ENCODE measurements around the gene CEP85. TPM values are rescaled to one million over a fixed set of nuclear protein-coding genes. Genes with fewer than 3 reads are reported as not detected.

The CEP85 gene
- total and polyA plus RNA-seq, 9 of the 15 experiments (the other 6 are each of a cell fraction or from before 2014, with no cell fraction given) = 42.1 to 140 (median 92.6) TPM

Other genes starting within 250 kb of the CEP85 start
Only the 7 nearest of the 19 such genes appear.
- not detected in 2 replicates for gene C1orf232, start 65.2 kb upstream of the CEP85 start, total RNA-seq (2014; rRNA removed)
- not detected in 2 replicates for gene C1orf232, start 65.2 kb upstream of the CEP85 start, total RNA-seq (2014; rRNA removed; fragmentation: Illumina TruSeq; extraction: Trizol)
- not detected in 2 replicates for gene C1orf232, start 65.2 kb upstream of the CEP85 start, total RNA-seq (2015; rRNA removed; fragmentation: Illumina TruSeq; extraction: Trizol)
- not detected in 2 replicates for gene C1orf232, start 65.2 kb upstream of the CEP85 start, total RNA-seq (2021)
- not detected in 2 replicates for gene C1orf232, start 65.2 kb upstream of the CEP85 start, polyA plus RNA-seq (2011; rRNA removed)
- gene C1orf232, start 65.2 kb upstream of the CEP85 start, polyA plus RNA-seq (2014; fragmentation: Illumina TruSeq; extraction: Trizol) = not detected in 2 replicates
- gene C1orf232, start 65.2 kb upstream of the CEP85 start, polyA plus RNA-seq (2014; fragmentation: Nextera tagmentation; extraction: Ambion mirVana) = not detected
- not detected in 2 replicates for gene C1orf232, start 65.2 kb upstream of the CEP85 start, polyA plus RNA-seq (2014; rRNA removed)
- gene ZNF593, start 64.3 kb upstream of the CEP85 start, total RNA-seq (2014; rRNA removed) = 233 and 259 TPM in 2 replicates
- gene ZNF593, start 64.3 kb upstream of the CEP85 start, total RNA-seq (2014; rRNA removed; fragmentation: Illumina TruSeq; extraction: Trizol) = 16.2 and 32.2 TPM in 2 replicates
- gene ZNF593, start 64.3 kb upstream of the CEP85 start, total RNA-seq (2015; rRNA removed; fragmentation: Illumina TruSeq; extraction: Trizol) = 66.3 and 76.7 TPM in 2 replicates
- 125 and 144 TPM in 2 replicates for gene ZNF593, start 64.3 kb upstream of the CEP85 start, total RNA-seq (2021)
- gene ZNF593, start 64.3 kb upstream of the CEP85 start, polyA plus RNA-seq (2011; rRNA removed) = 48.2 and 51.6 TPM in 2 replicates
- 37.2 and 58.8 TPM in 2 replicates for gene ZNF593, start 64.3 kb upstream of the CEP85 start, polyA plus RNA-seq (2014; fragmentation: Illumina TruSeq; extraction: Trizol)
- 10 to 100 TPM in 1 of 2 experiments, 1 to 10 TPM in 1; 9.8 to 27.1 TPM for gene ZNF593, start 64.3 kb upstream of the CEP85 start, polyA plus RNA-seq (2014; fragmentation: Nextera tagmentation; extraction: Ambion mirVana)
- gene ZNF593, start 64.3 kb upstream of the CEP85 start, polyA plus RNA-seq (2014; rRNA removed) = 313 and 334 TPM in 2 replicates
- gene ZNF593OS, start 62.4 kb upstream of the CEP85 start, total RNA-seq (2014; rRNA removed) = not detected in 2 replicates
- gene ZNF593OS, start 62.4 kb upstream of the CEP85 start, total RNA-seq (2014; rRNA removed; fragmentation: Illumina TruSeq; extraction: Trizol) = not detected in 2 replicates
- not detected in 2 replicates for gene ZNF593OS, start 62.4 kb upstream of the CEP85 start, total RNA-seq (2015; rRNA removed; fragmentation: Illumina TruSeq; extraction: Trizol)
- not detected in 2 replicates for gene ZNF593OS, start 62.4 kb upstream of the CEP85 start, total RNA-seq (2021)
- gene ZNF593OS, start 62.4 kb upstream of the CEP85 start, polyA plus RNA-seq (2011; rRNA removed) = not detected in 2 replicates
- not detected in 2 replicates for gene ZNF593OS, start 62.4 kb upstream of the CEP85 start, polyA plus RNA-seq (2014; fragmentation: Illumina TruSeq; extraction: Trizol)
- gene ZNF593OS, start 62.4 kb upstream of the CEP85 start, polyA plus RNA-seq (2014; fragmentation: Nextera tagmentation; extraction: Ambion mirVana) = under 1 TPM; 0.24 to 0.27 TPM
- not detected in 2 replicates for gene ZNF593OS, start 62.4 kb upstream of the CEP85 start, polyA plus RNA-seq (2014; rRNA removed)
- 1.1 and 2.4 TPM in 2 replicates for gene CNKSR1, start 56.7 kb upstream of the CEP85 start, total RNA-seq (2014; rRNA removed)
- 0.73 and 0.80 TPM in 2 replicates for gene CNKSR1, start 56.7 kb upstream of the CEP85 start, total RNA-seq (2014; rRNA removed; fragmentation: Illumina TruSeq; extraction: Trizol)
- gene CNKSR1, start 56.7 kb upstream of the CEP85 start, total RNA-seq (2015; rRNA removed; fragmentation: Illumina TruSeq; extraction: Trizol) = 1.8 and 2.4 TPM in 2 replicates
- 1.6 and 2.0 TPM in 2 replicates for gene CNKSR1, start 56.7 kb upstream of the CEP85 start, total RNA-seq (2021)
- 0.91 and 0.93 TPM in 2 replicates for gene CNKSR1, start 56.7 kb upstream of the CEP85 start, polyA plus RNA-seq (2011; rRNA removed)
- gene CNKSR1, start 56.7 kb upstream of the CEP85 start, polyA plus RNA-seq (2014; fragmentation: Illumina TruSeq; extraction: Trizol) = 2.0 and 2.2 TPM in 2 replicates
- gene CNKSR1, start 56.7 kb upstream of the CEP85 start, polyA plus RNA-seq (2014; fragmentation: Nextera tagmentation; extraction: Ambion mirVana) = under 1 TPM; 0.03 to 0.10 TPM
- gene CNKSR1, start 56.7 kb upstream of the CEP85 start, polyA plus RNA-seq (2014; rRNA removed) = 2.0 and 2.8 TPM in 2 replicates
- gene CATSPER4, start 43.6 kb upstream of the CEP85 start, total RNA-seq (2014; rRNA removed) = 0.08 TPM in 1 of 2 replicates, not detected in the other
- not detected in 2 replicates for gene CATSPER4, start 43.6 kb upstream of the CEP85 start, total RNA-seq (2014; rRNA removed; fragmentation: Illumina TruSeq; extraction: Trizol)
- gene CATSPER4, start 43.6 kb upstream of the CEP85 start, total RNA-seq (2015; rRNA removed; fragmentation: Illumina TruSeq; extraction: Trizol) = not detected in 2 replicates
- gene CATSPER4, start 43.6 kb upstream of the CEP85 start, total RNA-seq (2021) = 0.13 TPM in 1 of 2 replicates, not detected in the other
- gene CATSPER4, start 43.6 kb upstream of the CEP85 start, polyA plus RNA-seq (2011; rRNA removed) = 0.05 TPM in 1 of 2 replicates, not detected in the other
- gene CATSPER4, start 43.6 kb upstream of the CEP85 start, polyA plus RNA-seq (2014; fragmentation: Illumina TruSeq; extraction: Trizol) = not detected in 2 replicates
- under 1 TPM in 1 of 2 experiments, not detected in 1; 0.04 TPM for gene CATSPER4, start 43.6 kb upstream of the CEP85 start, polyA plus RNA-seq (2014; fragmentation: Nextera tagmentation; extraction: Ambion mirVana)
- 0.35 TPM in 1 of 2 replicates, not detected in the other for gene CATSPER4, start 43.6 kb upstream of the CEP85 start, polyA plus RNA-seq (2014; rRNA removed)
- 32.9 and 60.5 TPM in 2 replicates for gene SH3BGRL3, start 45.9 kb downstream of the CEP85 start, total RNA-seq (2014; rRNA removed)
- 29.8 and 30.3 TPM in 2 replicates for gene SH3BGRL3, start 45.9 kb downstream of the CEP85 start, total RNA-seq (2014; rRNA removed; fragmentation: Illumina TruSeq; extraction: Trizol)
- 54.2 and 55.0 TPM in 2 replicates for gene SH3BGRL3, start 45.9 kb downstream of the CEP85 start, total RNA-seq (2015; rRNA removed; fragmentation: Illumina TruSeq; extraction: Trizol)
- gene SH3BGRL3, start 45.9 kb downstream of the CEP85 start, total RNA-seq (2021) = 96.2 and 110 TPM in 2 replicates
- gene SH3BGRL3, start 45.9 kb downstream of the CEP85 start, polyA plus RNA-seq (2011; rRNA removed) = 50.3 and 83.3 TPM in 2 replicates
- gene SH3BGRL3, start 45.9 kb downstream of the CEP85 start, polyA plus RNA-seq (2014; fragmentation: Illumina TruSeq; extraction: Trizol) = 140 and 152 TPM in 2 replicates
- 100 to 1,000 TPM; 106 to 137 TPM for gene SH3BGRL3, start 45.9 kb downstream of the CEP85 start, polyA plus RNA-seq (2014; fragmentation: Nextera tagmentation; extraction: Ambion mirVana)
- 31.1 and 33.8 TPM in 2 replicates for gene SH3BGRL3, start 45.9 kb downstream of the CEP85 start, polyA plus RNA-seq (2014; rRNA removed)
- 11.3 and 11.5 TPM in 2 replicates for gene UBXN11, start 72.4 kb downstream of the CEP85 start, total RNA-seq (2014; rRNA removed)
- gene UBXN11, start 72.4 kb downstream of the CEP85 start, total RNA-seq (2014; rRNA removed; fragmentation: Illumina TruSeq; extraction: Trizol) = 2.6 and 4.0 TPM in 2 replicates
- 8.1 and 8.2 TPM in 2 replicates for gene UBXN11, start 72.4 kb downstream of the CEP85 start, total RNA-seq (2015; rRNA removed; fragmentation: Illumina TruSeq; extraction: Trizol)
- gene UBXN11, start 72.4 kb downstream of the CEP85 start, total RNA-seq (2021) = 20.2 and 24.9 TPM in 2 replicates
- gene UBXN11, start 72.4 kb downstream of the CEP85 start, polyA plus RNA-seq (2011; rRNA removed) = 17.5 and 20.9 TPM in 2 replicates
- 12.3 and 14.7 TPM in 2 replicates for gene UBXN11, start 72.4 kb downstream of the CEP85 start, polyA plus RNA-seq (2014; fragmentation: Illumina TruSeq; extraction: Trizol)
- gene UBXN11, start 72.4 kb downstream of the CEP85 start, polyA plus RNA-seq (2014; fragmentation: Nextera tagmentation; extraction: Ambion mirVana) = 1 to 10 TPM in 1 of 2 experiments, under 1 TPM in 1; 0.48 to 2.1 TPM
- 30.6 and 34.3 TPM in 2 replicates for gene UBXN11, start 72.4 kb downstream of the CEP85 start, polyA plus RNA-seq (2014; rRNA removed)

Measured in K562 (cell line).